ENCODE results near the gene TMTC1.

TMTC1 gene

DNA sequence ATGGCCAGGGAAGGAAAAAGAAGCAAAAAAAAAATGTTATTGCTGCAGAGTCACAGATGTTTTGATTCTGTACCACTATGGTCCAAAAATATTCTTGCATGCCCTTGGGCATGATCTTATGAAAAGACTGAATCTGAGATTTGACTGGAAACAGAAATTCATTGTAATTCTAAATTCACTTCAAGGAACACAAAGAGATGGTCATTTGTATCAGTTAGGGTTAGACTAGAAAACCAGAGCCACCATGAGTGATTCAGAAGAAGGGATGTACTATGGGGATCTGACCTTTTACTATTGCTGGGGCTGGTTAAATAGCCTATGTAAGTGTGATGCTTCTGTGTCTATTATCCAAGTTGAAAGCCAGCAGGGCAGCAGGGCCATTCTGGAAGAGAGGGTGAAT, 5.2 kb downstream of the TMTC1 start:
- DNase-seq: no peak

DNA sequence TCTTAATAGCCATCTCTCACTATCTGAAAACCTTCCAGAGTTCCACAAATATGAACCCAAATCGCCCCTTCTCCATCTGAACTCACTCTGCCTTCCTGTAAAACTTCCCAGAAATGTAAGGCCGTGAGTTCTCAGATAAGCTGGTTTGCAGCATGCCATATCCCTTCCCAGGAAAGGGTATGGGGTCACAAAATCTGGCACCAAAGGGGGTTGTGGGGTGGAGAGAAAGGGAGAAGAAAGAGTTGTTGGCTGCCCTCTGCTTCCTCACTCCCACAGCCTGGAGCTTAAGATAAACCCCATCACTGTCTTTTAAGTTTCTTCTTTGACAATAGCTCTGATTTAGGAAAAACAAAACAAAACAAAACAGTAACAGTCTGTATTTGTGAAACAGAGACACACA, 10.7 kb downstream of the TMTC1 start:
- no peak for DNase-seq

DNA sequence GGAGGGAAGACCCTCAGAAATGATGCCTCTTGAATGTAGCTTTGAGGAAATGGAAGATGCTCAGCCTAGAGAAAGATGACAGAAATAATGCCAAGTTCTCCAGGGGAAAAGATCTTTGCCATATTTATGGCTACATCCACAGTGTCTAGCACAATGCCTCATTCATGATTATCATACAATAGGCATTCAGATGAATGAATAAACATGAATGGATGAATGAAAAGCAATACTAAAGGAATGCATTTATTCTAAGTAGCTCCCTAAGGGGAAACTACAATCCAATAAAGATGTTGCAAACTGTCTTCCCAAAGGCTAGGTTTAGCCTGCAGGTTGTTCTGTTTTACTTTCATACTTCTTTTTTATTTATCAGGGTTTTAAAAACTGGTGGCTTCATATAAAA, 12.0 kb downstream of the TMTC1 start:
- no peak for DNase-seq

DNA sequence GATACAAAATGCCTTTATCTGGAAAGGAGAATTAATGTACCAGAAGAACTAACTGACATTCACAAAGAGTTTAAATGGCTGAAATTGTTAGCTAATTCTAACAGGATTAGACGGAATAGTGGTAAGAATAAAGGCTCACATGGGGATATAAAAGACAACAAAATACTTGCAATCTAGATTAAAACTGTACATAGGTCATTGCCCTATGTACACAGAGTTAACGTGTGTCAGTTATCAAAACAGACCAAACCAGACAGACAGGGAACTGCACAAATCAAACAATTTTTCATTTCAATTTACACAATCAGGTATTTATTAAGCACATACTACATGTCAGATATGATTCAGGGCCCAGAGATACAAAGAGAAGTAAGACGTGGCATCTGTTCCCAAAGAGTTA, 12.6 kb downstream of the TMTC1 start:
- no peak for DNase-seq

DNA sequence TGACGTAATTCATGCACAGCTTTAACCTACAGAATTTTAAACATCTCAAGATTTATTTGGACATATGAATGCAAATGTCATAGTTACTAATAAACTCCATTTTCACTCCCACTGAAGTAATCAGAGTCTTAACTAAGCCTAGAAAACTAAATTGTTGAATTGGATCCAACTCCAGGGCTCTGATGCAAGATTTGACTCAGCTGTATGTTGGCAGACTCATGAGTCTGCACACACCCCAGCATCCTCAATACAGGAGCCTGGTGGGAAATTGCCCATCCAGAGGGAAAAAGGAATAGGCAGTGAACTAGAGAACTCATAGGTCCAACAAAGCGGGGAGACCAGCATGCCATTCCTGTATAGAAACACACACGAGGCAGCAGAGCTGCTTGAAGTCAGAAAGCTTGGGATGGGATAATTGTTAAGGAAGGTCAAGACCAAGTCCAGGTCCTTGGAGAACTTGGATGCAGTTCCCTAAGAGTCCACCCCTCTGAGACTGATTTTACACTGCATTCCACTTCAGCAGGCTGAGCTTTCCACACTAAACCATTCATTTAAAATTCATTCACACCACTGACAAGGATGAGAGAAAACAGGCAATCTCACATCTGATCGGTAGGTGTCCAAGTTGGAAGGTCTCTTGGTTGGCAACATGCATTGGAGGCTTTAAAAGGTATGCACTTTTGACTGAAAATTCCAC, 14.4 kb downstream of the TMTC1 start:
- no peak for DNase-seq

DNA sequence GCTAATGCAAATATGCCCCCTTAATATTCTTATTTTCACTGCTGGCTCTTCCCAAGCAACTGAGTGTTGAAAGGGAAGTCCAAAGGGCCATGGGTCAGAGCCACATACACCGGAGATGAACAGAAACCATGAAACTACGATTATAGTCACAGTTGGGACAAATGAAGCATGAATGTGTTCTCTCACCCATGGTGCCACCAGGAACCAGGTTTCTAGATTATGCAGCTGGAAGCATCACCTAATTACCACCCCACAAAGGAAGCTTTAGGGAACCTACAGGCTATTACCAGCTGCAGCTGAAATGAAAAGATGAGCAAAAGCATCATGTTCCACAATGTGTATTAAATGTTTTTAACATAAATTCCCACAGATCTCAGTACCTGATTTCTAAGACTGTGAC, 15.4 kb downstream of the TMTC1 start:
- no peak for DNase-seq

DNA sequence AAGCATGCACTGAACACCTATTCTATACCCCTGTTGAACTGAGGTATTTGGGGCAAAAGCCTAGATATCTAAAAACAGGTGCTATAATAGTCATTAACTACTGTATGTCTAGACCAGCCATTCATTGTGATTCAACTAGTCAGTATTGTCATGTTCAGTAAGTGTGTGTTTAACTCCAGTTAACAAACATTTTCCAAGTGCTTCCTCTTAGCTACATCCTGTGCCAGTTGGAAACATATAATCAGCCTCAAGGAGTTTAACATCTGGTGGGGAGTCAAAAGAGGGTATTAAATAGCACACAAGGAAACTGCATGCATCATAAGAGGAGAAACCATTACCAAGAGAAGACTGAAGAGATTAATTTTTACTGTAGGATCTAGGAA, 20.4 kb downstream of the TMTC1 start:
- DNase-seq: no peak

DNA sequence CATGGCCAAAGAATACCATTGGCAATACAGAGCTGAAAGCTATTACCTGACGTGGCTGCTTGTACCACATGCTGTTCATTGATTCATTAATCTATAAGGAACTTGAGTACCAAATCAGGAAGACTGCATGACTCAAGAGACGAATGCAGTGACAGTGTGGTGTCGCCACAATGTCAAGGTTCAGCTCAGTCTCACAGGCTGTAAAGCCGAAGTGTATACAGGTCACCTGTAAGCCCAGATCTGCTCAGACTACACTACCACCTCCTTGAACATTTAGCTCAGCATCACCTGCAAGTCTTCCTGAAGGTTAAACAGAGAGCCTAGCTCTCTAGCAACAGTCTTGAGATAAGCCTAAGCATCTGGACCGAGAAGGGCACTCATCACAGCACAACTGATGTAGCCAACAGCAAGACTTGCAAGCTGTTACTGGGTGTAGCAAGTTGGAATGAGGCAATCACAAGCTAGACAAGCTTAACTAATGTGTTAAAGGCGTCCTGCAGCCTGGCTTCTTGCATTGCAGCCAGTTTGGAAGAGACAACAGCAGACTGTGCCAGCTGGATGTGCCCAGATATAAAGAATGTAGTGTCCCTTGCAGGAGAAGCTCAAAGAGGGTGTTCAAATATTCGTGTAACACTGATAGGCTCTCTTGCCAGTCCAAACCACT, 21.0 kb downstream of the TMTC1 start:
- DNase-seq: no peak

DNA sequence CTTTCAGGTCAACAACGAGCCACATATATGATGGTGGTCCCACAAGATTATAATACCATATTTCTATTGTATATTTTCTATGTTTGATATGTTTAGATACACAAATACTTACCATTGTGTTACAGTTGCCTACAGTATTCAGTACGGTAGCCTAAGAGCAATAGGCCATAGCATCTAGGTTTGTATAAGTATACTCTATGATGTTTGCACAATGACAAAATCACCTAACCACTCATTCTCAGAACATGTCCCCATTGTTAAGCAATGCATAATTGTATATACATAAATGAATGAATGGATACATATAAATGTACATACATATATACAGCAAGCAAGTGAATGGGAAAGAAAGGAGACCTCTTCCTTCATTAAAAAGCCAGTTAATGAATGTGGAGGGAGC, 23.8 kb downstream of the TMTC1 start:
- DNase-seq: no peak

DNA sequence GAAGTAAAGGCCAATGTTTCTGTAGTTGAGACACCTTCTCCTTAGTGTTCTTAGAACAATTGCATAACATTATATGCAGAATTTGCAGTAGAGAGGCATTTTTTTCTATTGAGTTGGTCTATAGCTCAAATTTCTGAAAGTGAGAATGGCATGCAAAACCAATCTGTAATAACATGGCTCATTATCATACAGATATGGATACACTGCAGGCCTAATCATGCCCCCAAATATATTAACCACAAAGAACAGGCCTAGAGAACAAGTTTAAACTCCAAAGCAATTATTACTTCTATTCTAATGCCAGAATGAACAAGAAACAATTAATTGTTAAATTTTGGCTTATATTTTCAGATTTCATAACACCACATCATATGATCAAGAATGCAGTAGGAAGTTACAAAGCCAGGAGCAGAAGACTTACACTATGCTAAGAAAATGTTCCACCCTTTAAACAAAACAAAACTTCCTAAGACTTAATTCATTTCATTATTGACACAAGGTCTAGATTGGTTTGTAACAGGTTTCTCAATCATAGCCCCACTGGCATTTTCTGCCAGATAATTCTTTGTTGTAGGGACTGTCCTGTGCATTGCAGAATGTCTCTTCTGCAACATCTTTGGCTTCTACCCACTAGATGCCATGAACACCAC, 26.9 kb downstream of the TMTC1 start:
- no peak for DNase-seq

DNA sequence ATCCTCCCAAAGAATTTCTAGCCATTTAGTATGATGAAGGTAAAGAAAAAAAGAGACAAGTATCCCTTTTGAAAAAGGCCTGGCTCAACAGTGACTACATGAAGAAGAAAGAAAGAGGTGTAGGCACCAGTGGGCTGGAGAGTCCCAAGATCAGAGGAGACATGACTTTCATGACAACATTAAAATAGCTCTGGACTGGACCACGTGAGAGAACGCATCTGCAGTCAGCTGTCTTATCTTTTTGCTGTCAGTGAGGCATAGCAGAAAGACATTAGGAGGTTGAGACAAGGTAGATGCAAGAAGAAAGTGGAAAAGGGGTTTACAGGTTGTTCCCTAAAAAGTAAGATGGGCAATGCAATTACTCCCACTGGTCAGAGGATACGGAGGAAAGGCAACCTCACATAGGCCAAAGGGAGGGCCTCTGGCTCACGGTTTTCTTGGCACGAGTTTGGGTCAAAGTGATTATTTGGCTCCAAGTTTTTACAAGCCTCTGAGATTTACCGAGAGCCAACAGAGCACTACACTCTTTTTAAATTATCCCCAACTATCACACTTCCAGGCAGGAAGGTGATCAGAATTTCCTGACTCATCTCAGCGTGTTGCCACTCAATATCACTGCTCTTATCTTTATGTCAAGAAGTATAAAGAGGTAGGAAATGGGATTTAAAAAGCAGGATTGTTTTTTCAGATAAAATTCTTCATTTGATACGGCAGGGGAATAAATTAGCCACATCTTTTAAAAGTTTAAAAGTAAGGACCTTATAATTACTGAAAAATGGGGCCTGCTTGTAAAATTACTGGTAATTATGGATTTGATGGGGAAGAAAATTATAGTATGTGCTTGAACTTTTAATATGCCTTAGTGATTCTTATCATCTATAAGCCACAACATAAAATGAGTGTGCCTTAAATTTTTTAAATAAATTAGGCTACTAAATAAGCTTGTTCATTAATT, 29.2 kb downstream of the TMTC1 start:
- DNase-seq: no peak

DNA sequence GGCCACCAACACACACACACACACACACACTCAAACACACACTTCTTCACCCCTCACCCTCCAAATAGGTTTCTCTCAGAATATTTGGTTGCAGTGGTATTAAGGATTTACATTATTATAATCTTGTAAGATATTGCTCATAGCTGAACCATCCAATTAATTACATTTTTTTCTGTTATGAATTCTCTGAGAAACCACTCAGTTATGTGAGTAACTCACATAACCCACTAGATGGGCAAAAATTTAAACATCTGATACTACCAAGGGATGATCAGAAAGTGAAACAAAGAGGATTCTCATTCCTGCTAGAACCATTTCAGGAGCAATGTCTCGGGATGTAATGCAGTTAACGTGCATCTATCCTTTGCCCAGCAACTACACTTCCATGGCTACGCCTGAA, 31.6 kb downstream of the TMTC1 start:
- no peak for DNase-seq

DNA sequence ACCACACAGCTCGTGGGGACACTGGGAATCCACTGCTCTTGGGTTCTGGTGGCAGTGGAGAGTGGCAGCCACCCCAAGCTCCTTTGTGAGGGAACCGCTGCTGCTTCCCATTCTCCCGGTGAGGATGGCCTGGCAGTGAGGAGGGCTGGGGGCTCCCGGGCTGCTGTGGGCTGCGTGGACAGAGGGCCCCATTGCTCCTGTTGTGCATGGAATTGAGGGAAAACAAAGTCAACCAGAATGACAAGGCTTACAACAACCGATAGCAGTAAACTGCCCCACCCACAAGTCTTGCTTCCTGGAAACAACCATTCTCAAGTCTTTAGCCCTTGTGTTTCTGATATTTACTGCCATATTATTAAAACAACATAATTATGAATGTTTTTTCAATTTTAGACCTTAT, 32.1 kb downstream of the TMTC1 start:
- DNase-seq: no peak

DNA sequence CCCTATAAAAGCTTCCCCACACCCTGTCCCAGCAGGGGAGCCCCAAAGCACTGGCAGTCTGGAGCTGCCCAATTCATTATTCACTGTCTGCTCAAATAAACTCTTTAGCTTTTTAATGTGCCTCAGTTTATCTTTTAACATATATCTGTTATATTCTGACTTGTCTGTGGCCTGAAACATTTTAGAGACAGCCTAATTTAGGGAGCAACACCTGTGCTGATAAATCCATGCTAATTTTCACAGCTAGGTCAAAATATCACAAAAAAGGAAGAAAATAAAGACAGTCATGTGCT, 32.9 kb downstream of the TMTC1 start:
- DNase-seq: no peak

DNA sequence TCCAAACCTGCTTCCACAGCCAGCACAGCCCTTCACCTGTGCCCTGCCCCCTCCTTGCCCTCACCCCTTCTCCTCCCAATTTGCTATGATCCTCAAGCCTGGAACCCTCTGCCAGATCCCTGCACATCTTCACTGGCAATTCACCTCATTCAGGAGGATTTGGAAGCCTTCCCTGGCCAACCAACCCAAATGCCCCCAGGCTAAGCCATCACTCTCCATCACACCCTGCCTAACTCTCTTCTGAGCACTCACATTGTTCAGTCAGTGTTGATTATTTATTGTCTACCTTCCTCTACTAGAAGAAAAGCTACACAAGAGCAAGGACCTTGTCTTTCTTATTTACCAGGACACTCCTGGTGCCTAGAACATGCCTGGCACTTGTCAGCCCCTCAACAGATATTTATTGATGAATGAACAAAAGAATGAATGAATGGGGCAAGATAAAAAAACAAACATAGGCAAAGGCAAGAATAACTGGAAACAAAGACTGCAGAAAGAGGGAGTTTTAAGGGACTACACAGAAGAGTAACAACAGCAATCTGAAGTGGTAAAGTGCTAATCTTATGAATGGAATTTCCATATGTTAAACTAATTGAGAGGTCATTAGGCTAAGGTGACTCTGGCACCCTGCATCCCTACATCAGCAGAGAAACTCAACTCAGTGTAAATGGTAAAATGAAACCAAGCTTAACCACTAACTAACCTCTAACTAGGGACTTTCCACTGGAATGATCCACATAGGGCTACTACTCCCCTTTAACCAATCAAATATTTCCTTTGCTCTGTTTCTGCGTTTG, 33.4 kb downstream of the TMTC1 start:
- DNase-seq: no peak

DNA sequence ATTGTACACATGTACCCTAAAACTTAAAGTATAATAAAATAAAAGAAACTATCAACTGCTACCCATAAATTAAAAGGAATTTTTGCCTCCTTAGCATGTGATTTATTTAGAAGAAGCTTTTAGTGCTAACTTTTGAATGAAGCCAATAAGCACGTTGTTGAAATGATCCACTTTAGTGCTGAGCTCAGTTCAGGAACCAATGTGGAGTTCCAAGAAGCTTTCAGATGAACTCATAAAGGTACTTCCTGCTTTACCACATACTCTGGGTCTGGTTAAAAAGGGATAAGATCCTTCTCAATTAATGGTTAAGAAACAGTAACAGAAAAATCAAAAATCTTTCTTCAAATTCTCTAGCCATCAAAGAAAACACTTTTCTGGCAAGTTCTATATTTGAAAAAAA, 39.4 kb downstream of the TMTC1 start:
- no peak for DNase-seq

DNA sequence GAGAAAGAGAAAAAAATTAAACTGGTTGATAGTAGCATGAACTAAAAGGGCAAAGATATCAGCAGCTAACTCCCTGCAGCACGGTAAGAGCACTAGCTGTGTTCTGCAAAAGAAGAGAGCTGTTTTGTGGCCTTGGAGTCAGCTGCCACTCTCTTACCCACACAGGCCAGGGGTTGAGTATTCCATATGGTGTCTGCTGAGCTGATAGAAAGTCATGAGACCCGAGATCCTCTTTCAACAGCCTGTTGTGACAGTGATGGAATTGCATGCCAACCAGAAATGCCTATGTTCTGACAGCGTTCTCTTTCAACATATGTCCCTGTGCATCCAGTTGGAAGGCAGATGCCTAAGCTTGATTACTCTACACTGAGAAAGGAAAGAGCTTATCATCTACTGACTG, 39.9 kb downstream of the TMTC1 start:
- DNase-seq: no peak

DNA sequence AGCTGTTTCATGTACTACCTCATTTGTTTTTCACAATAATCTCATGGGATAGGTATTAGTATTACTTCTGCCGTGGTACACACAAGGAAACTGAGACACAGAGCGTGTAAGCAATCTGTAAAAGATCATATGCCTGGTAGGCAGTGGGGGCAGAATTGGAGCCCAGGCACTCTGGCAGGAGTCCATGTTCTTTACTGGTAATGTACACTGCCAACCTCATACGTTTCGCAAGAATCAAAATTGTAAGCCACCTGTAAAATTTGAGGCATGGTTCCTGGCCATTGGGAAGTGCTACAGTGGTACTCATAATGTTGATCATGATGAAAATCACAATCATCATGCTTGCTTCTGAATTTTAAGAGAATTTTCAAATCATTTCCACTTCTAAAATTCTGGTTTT, 40.7 kb downstream of the TMTC1 start:
- DNase-seq: no peak

DNA sequence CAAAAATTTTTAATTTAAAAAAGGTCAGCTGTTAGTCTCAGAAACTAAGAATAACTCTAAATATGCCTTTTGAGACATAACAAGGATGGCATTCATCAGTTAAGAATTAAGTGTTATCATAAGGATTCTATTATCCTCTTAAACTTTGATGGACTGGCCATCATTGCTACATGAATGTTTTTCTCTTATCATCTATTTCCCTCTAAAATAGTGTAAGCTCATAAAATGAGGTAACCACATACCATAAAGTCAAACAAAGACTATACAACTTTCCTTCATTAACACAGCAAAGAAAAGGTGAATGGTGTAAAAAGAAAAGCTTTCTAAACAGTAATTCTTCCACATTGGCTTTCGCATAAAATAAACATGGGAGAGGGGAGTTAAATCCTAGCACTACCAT, 41.1 kb downstream of the TMTC1 start:
- DNase-seq: no peak

DNA sequence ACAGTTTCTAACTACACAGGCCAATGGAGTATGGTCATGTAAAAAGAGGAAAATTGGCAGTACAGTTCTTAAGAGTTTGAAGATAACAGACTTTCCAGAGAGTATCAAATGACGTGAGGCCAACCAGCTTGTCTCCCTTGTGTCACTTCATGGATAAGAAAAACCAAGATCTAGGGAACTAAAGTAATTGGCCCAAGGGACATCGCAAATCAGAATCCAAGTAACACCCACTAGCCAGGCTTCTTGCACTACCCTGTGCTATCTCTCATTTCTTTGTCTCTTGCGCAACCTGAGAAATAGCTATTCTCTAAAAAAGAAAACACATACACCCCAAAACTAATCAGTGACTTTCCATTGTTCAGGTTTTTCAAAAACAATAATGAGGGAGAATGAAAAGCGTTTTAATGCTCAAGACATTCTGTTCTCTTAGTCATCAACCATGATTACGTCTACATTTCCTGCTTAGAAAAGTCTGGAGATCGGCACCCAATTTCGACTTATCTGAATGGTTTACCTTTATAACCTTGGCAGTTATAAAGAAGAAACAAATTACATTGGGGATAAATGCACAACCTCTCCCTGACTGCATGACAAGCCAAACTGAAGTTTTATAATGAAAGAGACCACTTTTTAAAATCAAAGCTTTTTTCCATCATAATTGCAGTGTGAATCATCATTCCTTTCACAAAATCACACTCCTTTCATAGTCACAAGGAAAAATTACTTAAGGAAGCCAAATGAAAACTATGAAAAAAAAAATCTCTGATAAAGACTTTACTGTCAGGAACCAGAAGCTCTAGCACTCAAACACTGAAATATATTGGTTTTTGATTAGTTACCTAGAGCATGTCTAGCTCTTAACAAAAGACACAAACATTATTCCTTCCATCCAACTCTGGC, 42.1 kb downstream of the TMTC1 start:
- no peak for DNase-seq

DNA sequence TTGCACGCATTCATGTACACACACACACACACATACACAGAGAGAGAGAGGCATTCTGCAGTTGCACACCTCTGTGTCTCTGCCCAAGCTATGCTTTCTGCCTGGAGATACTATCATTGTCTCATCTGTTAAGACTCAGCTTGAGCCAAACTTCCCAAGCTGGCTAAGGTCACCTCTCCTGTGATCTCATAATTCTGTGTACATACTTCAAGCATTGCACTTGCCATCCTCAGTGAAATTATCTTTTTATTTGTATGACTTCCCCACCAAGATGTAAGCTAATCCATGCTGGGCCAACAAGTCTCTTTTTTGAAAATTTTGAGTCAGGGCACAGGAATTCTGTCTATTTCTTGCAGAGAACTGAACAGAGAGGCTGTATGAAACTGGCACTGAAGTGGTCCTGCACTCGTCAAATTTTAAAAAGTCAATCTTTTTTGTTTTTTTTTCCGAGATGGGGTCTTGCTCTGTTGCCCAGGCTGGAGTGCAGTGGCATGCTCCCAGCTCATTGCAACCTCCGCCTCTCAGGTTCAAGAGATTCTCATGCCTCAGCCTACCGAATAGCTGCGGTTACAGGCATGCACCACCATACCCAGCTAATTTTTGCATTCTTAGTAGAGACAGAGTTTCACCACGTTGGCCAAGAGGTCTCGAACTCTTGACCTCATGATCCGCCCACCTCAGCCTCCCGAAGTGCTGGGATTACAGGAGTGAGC, 44.3 kb downstream of the TMTC1 start:
- no peak for DNase-seq

Measured in NK-92 treated with Interleukin-12 subunit alpha and Interleukin-12 subunit beta, amount 100 ng/mL, for 24 hours (cell line).